ENCODE data around the gene ARHGAP15.

The ARHGAP15 gene

DNA sequence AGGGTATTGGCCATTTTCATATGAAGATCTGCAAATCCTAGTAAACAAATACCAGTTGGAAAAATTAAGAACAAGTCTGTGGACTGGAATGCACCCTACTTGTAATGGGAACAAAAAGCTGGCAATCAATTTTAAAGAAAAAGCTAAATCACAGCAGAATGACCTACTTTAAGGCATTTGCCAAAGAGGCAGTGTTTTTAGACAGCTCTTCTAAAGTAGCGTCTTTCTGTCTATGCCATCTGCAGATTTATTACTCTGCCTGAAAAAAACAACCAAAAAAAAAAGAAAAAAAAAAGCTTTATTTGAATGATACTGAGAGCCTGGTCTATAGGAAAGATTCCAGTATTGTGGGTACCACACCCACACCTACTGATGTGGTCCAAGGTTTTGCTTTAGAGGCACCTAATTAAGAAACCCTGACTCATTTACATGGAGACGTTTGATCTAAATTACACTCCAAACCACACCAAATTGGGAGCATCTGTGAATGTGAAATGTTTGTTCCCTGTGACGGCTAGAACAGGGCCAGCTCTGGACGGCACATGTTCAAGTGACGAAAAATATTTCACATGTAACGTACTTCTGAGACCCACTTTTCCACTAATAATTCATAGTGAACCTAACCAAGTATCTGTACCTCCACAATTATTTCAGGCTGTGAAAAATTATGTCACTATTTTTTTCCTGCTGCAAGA lies 597.1 kb downstream of the ARHGAP15 start:
- no peak for DNase-seq

DNA sequence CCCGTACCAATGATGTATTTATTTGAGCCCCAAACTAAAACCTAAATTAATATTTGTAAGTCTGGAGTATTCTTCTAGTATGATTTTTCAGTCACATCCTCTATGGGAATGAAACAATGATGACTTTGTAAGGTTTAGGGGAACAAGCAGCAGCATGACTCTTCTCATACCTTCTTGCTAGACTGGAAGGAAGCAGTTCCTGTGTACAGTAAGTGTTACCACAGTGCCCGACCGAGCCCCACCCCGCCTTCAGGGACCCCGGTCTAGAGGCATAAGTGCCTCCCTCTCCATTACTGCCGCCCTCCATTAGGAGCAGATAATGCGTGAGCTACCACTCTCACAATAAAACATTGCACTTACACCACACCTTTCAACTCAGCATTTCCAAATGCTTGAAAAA lies 599.3 kb downstream of the ARHGAP15 start:
- DNase-seq, result no peak

DNA sequence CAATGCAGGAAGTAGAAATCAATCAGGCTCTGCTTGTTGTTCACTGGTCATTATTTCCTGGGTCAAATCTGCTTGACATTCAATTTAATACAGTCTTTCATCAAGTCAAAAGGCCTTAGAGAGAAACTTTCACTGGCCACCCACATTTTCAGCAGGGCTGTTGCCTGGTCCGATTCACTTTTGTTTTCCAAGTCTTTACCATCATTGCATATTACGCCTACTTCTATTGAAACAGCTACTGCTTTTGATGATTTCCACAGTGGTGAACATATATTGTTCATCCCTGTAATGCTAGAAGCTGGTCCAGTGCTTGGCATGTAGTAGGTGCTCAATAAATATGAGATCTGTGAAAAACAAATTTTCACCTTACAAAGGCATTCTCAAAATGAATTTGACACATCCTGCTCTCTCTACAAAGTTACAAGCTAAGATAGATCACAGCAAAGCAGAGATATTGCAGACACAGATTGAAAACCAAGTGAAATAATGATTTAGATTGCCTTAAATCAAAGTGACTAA lies 600.1 kb downstream of the ARHGAP15 start:
- DNase-seq, result no peak

DNA sequence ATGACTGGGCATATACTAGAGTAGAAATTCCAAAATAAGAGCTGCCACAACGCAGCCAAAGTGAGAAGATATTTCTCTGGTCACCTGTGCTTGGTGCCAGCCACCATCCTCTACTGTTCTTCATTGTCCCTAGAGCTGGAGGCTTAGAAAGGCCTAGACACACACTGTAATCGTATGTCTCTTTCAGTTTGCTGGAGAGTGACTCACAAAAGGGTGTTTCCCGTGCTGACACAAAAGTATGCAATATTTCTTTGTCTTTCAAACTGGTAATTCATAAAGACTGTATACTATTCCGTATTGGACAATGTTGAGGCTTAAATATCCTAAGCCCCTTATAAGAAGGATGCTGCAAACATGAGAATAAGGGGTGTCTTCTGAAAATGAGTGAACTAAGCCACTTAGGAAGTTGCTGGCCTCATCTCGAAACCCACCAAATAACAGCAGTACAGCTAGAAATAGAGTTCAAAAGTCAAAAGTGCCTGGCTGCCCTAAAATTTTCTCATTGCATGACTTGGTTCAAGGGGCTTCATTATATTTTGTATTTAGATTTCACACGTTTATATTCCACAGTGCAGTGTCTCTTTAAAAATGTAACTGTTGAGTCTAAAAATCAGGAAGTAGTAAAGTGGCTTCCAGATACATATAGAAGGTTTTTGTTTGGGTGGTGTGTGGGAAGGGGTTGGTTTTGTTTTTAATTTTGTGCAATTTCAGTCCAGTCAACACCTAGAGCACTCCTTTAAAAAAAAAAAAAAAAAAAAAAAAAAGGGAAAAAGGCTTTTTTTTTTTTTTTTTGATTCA lies 601.1 kb downstream of the ARHGAP15 start:
- DNase-seq, result no peak

DNA sequence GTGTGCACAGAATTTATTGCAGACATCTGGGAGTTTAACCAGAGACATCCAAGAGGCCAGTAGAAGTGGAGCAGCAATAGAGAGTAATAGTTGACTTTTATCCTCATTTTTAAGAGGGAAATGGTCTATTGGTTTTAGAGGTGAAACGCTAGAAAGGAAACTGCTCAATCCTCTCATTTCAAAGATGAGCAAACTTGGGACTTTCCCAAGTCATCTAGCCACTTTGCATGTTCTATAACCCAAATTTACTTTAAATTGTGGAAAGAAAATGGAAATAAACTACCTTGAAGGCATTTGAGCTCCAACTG lies 601.7 kb downstream of the ARHGAP15 start:
- no peak for DNase-seq

DNA sequence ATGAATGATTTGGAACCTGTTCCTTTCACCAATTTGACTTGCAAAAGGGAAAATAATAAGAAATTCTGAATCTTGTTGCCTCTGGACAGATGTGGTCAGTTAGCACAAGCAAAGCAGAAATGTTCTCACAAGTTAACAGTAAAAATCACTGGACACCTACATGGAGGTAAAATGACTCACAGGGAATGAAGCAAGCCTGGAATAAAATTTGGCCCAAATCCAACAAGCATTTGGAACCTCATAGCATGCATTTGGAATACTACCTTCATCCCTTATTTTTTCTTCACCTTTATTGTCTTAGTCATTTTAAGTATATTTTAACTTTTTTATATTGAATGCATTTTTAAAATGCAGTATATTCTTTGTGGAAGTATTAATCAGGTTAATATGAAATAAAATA lies 602.9 kb downstream of the ARHGAP15 start:
- no peak for DNase-seq

DNA sequence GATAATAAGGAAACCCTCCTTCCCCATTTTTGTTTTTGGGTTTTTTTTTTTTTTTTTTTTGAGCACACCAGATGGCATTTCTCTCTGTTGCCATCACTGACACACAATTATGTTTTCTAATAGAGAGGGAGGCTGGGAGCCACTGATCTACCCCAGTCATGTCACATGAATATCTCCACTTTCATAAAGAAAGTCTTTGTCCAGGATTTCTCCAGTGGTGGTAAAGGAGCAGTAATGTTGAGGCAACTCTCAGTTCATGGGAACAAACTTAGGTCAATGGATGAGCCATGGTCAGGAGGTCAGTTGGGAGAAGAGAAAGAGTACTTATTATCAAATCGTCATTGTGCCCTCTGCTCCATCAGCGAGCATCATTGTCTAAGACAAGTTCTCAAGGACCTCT lies 603.7 kb downstream of the ARHGAP15 start:
- DNase-seq, result no peak

DNA sequence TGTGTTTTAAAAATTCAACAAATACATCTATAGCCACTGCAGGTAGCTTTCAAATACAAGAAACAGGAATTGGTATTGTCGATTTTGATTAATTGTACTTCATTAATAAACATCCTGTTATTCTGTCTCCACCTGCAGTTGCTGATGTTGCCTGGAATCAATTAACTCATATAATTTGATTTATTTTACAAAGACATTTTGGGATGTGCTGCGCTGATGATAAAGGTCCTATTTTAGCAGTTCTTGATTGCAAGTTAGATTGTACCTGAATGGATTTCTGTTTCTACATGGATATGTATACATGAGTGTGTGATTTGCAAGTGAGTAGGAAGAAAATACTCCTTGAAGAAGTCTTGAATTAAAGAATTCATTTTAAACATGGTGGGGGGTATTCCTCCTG lies 605.3 kb downstream of the ARHGAP15 start:
- no peak for DNase-seq

DNA sequence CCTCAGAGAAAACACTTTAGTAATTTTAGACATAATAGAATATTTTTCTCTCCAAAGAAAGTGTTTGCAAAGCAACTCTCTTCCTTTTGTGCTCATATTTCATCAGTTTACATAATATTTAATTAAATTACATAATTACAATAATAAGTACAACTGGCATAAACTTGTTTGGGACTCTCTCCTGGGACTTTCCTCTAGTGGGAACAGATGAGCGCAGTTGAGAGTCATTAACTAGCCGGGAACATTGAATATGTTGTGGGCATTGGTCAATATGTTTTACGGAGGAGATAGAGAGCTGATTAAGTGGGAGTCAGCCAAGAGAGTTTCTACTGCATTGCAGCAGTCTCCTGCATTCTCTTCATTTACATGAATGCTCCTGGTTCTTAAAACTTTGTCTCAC lies 607.7 kb downstream of the ARHGAP15 start:
- no peak for DNase-seq

DNA sequence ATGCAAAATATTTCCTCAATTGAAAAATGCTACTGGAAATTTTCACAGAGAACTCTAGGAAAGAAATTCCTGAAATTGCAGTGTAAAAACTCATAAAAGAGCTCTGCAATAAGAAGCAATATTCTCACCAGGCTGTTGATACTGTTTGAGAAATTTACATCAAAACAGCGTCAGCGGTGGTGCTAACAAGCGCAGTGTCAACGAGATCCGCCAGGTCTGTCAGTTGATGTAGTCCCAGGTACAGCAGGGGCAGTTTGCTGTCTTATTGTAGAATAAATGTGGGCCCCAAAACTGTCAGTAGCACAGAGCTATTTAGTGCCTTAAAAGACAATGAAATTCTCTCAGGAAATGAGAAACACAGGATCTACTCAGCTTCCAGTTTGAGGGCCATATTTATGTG lies 611.2 kb downstream of the ARHGAP15 start:
- no peak for DNase-seq

DNA sequence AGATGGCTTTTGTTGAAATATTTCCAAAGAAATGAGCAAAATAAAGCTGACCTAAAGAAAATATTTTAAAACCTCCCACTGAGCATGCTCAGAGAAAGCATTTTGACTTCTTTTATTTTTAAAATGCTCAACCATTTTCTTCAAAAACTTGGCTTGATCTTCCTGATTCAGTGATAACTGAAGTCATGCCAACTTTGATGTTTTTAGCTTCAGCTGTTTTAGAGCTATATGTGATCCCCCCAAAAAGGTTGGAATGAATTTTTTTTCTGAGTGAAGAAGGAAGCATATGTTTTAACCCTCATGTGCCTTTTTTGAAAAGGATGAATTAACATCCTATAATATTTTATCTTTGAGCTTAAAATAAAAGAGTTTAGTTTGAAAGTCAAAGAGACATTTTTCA lies 612.0 kb downstream of the ARHGAP15 start:
- no peak for DNase-seq

DNA sequence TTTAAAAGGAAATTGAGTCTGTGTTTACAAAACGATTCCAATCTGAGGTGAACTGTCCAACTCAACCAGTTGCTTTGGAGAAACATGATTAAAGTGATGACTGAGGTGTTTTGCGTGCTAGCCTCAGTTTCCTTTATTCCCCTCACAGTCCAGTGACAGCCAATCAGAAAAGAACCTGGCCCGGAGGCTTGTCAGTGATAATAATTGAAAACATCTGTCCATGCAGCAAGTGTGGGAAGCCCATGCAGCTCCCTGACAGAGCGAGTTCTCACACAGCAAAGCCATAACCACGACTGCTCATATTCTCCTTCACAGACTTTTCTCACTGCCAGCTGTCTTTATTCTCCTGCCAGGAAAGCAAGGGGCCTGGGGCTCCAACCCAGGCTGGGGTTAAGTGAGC lies 613.4 kb downstream of the ARHGAP15 start:
- DNase-seq, result no peak

DNA sequence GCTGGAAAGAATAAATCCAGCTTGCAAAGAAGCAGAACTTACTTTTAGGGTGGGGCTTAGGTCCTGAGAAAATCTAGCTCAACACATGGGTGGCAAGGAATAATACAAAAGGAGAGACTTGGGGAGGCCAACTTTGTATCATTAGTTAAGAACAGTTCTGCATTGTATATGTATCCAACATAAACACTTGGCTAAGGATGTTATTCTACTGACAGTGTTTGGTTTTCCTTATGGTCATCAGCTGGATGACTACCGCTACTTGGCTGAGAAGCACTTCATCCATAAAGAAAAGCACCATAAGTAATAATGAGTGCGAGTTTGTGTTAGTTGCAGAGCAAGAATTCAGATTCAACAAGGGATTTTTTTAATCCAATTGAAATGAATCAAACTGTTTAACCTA lies 614.9 kb downstream of the ARHGAP15 start:
- DNase-seq, result no peak

DNA sequence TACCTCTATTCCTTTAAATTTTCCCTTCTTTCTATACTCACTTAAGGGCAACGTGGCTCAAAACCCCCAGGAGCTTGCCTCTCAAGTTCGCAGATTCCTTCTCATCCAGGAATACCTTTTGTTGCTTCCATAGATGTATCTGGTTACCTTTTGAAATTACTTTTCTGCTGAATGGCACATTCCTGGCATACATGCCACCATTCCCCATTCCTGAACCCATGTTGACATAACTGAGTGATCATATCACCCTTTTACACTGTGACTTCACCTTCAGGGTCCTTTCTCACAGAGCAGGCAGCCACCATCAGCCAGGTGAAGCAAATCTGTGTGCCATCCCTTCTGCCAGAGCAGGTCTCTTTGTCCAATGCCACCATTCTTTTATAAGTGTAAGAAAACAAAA lies 615.8 kb downstream of the ARHGAP15 start:
- DNase-seq, result no peak

DNA sequence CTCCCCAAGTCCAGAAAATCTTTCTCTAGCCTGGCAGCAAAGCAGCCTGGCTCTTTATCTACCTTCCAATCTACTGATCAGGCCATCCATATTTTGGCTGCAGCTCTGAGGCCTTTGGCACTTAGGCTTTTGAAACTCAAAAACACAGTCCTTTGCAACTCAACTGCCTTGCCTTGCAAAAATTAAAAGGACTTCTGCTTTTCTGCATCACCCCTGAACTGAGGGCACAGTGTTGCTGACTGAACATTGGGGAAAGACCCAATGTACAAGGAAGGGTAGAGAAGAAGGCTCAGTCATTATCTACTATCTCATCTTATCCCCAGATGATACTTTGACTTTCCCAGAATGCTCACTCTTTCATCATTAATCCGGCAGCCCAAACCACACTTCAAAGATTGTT lies 625.5 kb downstream of the ARHGAP15 start:
- DNase-seq, result no peak

DNA sequence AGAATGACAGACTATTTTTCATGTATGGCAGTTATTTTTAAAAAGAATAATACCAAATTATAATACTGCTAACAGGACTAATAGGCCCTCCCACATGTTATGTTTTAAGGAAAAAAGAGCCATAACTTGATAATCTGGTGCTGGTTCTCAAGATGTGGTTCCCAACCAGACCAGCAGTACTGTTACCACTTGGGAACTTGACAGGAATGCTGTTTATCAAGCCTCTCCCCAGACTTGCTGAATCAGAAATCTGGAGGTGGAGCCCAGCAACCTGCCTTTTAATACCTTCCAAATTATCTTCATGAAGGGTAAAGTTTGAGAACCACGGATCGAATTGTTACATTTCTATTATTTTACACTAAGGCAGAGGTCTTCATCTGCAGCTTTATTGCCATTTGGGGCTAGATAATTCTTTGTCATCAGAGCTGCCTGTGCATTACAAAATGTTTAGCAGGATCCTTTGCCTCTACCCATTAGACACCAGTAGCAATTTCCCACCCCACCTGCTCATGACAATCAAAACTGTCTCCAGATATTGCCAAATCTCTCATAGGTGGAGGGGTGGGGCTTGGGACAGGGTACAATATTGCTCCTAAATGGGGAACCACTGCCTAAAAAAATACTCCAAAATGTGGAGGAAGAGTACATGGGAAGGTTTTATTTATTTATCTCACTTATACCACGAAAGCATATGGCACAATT lies 629.6 kb downstream of the ARHGAP15 start:
- DNase-seq, result no peak

DNA sequence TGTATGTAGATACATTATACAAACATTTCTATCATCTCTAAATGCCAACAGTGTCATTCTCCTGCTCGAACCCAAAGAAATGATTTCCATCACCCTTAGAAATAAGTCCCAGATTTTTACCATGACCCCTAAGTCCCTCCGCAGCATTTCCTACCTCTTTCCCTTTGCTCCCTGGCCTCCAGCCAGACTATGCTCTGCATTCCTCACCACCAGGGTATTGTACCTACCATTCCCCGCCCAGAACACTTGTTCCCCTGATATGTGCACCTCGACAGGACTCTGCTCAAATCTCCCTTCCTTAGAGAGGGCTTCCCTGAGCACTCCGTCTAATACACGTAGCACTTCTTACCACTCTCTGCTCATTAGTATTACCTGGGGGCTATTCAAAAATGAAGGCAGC lies 630.2 kb downstream of the ARHGAP15 start:
- no peak for DNase-seq

DNA sequence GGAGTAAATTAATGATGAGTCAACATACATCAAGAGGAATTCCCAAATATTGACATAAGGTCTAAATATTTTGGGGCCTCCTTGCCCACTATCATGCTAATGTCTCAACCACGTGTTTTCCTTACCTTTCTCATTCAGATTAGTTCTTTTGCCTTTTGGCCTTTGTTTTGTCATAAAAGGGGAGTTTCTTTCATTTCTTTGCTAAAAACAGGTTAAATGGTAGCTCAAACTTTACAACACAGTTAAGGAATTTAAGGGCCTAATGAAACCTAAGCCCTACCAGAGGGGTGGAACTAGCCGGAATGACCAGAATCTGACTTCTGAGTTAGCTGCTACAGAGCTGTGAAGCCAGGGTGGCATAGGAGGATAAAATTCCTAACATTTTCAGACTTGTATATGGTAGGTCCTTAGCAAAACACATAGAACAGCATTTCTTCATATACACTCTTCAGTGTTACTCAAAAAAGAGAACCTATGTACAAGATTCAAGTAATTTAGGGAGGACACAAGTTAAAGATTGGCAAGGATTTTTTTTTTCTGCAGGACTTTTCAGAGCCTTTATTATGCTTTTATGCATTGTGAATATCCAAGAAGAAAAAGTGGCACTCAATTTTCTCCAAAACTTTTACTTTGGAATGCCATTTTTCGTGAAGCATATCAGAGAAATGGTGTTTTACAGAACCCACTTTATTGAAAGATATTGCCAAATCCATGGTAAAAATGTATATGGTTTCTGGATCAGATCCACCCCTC lies 633.1 kb downstream of the ARHGAP15 start:
- no peak for DNase-seq

DNA sequence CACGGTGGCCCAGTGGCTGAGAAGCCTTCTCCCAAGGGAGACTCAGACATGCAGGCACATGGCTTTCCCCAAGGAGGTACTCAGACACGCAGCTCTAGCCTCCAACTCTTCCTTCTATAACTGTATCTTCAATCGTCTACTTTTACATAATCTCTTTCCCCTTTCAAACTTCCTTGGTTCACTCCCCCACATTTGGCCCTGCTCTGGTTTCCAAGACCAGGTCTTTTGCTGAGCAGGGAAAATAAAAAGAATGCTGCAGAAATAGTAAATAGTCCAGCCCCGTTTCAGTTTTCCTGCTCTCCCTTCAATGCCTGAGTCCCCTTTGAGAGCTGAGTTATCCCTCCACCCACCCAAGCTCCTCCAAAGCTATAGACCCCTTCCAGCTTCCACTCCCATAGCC lies 635.0 kb downstream of the ARHGAP15 start:
- no peak for DNase-seq

DNA sequence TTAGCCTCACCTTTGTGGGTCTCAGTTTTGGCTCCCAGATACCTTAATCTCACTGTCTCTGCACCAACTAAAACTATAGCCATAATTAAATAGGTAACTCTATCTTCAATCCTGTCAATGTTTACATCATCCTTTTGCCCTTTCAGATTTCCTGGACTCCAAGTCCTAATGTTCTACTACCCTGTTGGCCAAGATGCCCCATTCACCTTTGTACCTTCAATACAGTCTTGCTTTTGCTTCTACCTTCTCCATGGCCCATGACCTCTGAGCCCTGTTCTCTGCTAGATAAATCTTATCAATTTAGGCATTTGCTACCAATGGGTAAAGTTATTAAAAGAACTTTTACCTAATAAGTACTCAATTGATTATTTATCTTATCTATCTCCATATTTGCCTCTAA lies 635.5 kb downstream of the ARHGAP15 start:
- no peak for DNase-seq

DNA sequence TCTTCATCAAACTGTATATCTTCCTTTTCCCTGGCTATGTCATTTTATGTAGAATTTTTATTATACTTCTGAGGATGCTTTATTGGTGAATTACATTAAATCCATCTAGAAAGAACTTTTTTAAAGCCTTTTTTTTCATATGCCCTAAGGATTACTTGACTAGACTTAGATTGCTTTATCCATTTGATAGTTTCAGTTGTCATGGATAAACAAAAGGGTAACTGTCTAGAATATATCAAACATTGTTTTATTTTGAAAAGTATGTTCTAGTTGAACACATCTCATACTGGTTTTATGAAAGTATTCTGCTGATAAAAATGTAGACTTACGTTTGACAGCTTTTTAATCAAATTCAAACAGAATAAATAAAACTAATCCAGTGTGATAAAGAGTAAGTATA lies 639.8 kb downstream of the ARHGAP15 start:
- no peak for DNase-seq

DNA sequence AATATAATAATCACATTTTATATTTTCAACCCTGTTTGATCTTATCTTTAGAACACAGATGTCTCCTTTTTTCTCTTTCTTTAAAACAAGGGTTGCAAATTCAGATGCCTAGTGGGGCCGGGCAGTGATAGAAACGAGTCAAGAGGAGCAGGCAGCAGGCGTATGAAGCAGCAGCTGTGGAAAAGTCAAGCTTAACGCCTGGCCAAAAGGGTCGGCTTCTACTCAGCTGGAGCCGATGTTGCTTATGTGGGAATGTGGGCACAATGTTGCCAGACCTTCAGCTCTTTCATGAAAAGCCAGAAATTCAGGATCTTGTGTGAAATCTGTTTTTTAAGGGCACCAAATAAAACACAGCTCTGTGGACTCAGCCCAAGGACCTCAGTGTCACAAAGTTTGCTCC lies 642.7 kb downstream of the ARHGAP15 start:
- DNase-seq, result no peak

Measured in right kidney (tissue), 1 donor.